Left cardiac atrium (tissue), 4 donors: ENCODE results near the gene MBNL1. TPM values are rescaled to one million over a fixed set of nuclear protein-coding genes. Genes with fewer than 3 reads are reported as not detected.

Source experiments
- ATAC-seq, 2 donors: fragments of 200-7000 bp; cut with Tn5 transposase; one replicate each; pipeline ENCODE4 v1.9.1; 2020; ENCODE audit warnings: mild to moderate bottlenecking in 2 of 2, moderate library complexity in 2 of 2
- DNase-seq: peaks from one replicate; pipeline ENCODE4 v3.0.0-alpha.2; 2020
- intact Hi-C, 2 donors: fragments of 100-400 bp; cut with DNase I; formaldehyde crosslinking; loops; one replicate each; pipeline versions ENCODE4 v1.14.1 to v1.15.1; 2022 to 2023
- long read RNA-seq: library from polyadenylated mRNA; unstranded; transcript quantifications from one replicate; pipeline ENCODE4 v2.0.0, GENCODE V29; 2021
- total RNA-seq, 2 donors: library from RNA; stranded (reverse); fragmentation: NEBNext Ultra II Directional; extraction: Animal tissue kit (Norgen Biotek cat#: 25700); gene quantifications; one replicate each; pipeline ENCODE4 v1.2.1, GENCODE V29; 2021
- donor health status: DM: no; HTN: yes; CAD: no.
- donor health status: DM: no; HTN: yes; CAD: no; lungs with severe emphysema.
- donor health status: DM: yes; HTN: yes; CAD: no.
- donor health status: Dilated cardiomyopathy.

MBNL1 gene, protein sequence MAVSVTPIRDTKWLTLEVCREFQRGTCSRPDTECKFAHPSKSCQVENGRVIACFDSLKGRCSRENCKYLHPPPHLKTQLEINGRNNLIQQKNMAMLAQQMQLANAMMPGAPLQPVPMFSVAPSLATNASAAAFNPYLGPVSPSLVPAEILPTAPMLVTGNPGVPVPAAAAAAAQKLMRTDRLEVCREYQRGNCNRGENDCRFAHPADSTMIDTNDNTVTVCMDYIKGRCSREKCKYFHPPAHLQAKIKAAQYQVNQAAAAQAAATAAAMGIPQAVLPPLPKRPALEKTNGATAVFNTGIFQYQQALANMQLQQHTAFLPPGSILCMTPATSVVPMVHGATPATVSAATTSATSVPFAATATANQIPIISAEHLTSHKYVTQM
- total RNA-seq = 100 to 1,000 TPM; 141 to 154 TPM
- long read RNA-seq, full-length matches to known transcripts = 22 of 78 reads
- long read RNA-seq, partial matches to known transcripts = 22 of 78 reads
- long read RNA-seq, other reads (novel, unspliced or antisense) = 34 of 78 reads

DNA sequence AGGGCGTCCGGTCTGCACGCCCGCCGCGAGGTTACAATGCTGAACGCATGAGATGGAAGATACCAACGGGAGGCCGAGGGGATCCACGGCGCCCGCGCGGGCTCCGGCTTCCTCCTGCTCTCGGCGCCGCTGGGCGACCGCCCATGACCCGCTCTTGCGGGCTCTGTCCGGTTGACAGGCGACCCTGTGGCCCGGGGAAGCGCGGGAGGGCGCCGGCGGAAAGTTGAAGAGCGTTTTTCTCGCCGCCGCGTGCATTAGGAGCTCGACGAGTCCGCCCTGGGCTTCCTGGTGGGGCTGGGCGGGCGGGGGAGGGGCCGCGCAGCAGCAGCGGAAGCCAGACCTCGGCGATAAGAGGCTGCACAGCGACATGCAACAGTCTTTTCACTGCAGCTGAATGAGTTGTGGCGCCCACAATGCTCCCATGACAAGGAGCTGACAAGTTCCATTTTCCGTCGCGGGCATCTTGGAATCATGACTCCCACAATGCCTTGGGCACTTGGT lies at the start of gene MBNL1:
MBNL1 (plus strand) TSS at position 375 of the 501 bp plus-strand sequence. CDS start 31,265 bp downstream, outside the sequence.
- ATAC-seq (peak; percentile 72 to 82), DNase-seq (peak; percentile 83)
- intact Hi-C loops = loop anchor here in 1 of 2 donors (5.0 to 10.0 kb wide), 2 partner anchors 34 to 136 kb away; no protein-coding TSS in a partner anchor

DNA sequence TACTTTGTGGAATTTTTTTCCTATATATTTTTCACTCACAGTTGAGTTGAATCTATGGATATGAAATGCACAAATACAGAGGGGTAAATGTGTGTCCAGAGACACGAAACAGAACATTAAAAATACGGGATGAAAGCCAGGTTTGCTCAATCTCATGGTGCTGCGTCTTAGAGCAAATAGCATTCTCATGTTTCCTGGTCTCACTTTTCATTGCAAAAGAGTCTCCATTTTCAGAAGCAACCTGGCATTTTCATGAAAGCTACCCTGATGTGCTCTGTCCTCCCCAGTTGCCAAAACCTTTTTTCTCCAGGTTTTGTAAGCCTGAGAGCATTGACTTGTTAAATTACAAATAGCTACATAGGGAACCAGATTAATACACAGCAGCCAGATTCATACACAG lies 49.5 kb upstream of the MBNL1 start:
- ATAC-seq (no peak), DNase-seq (no peak)
- intact Hi-C loops = no loop called here

DNA sequence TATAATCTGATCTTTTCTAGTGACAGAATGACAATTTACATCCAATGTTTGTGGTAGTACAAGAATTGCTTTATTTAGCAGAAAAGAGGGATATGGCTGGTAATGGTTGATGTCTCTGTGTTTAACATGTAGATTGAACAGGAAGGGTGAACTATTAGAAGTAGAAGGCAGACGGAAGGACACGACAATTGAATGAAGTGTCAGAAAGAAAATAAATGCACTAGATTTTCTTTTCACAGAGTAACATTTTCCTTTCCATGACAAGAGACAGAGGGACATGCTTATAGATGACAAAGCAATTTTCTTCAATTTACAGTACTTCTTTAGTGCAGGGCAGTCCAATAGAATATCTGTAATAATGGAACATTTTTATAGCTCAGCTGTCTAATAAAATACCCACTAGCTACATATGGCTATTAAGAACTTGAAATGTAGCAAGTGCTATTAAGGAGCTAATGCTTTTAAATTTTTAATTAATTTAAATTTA lies 48.9 kb upstream of the MBNL1 start:
- intact Hi-C loops = loop anchor here in 1 of 2 donors (10.0 kb wide), 1 partner anchor 225 kb away; no protein-coding TSS in a partner anchor
- no peak for DNase-seq

DNA sequence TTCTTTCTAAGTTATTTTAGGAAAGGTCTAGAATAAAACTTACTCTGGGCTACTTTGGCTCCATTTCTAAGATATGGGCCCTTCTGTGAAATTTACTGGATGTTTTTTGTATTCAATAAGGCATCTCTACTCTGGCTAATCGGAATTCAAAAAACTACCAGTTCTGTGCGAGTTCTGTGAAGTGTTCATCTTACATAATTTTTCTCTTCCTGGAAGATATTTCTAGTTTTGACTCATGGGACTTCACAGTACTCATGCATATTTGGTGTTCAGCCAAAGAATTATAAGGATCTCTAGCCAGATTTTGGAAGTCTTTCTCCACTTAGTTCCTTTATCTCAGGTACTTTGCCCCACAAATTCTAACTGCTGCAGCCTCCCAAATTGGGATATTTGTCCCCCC lies 46.4 kb upstream of the MBNL1 start:
- intact Hi-C loops = loop anchor here in 1 of 2 donors (10.0 kb wide), 1 partner anchor 222 kb away; no protein-coding TSS in a partner anchor
- ATAC-seq = peak; percentile 82 to 85
- no peak for DNase-seq

More for the DNA sequence above, 48.9 kb upstream of the MBNL1 start:
- ATAC-seq = no peak

DNA sequence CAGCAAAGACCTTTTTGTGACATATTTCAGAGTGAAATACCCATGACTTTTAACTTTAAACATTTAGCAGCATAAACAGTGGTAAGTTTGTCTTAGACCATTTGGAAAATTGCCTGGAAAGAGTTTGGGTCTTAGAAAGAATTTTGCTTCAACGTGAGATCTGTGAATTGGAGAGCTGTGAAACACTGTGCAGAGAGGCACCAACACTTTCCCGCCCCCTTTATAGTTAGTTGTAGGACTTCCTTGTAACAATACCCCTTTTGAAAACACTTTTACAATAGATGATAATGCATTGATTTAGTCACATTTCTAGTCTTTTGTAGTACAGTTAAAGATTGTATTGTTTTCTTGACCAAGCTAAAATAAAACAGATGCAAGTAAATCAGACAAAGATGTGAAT lies 43.5 kb upstream of the MBNL1 start:
- no peak for DNase-seq
- intact Hi-C loops = loop anchor here in 1 of 2 donors (10.0 kb wide), 1 partner anchor 220 kb away; no protein-coding TSS in a partner anchor
- no peak for ATAC-seq

- intact Hi-C loops = loop anchor here in 1 of 2 donors (10.0 kb wide), 1 partner anchor 219 kb away; no protein-coding TSS in a partner anchor
- no peak for DNase-seq
- ATAC-seq = no peak
Measured at GRCh38 chr3:152226176-152226575, 42.6 kb upstream of the MBNL1 start.

DNA sequence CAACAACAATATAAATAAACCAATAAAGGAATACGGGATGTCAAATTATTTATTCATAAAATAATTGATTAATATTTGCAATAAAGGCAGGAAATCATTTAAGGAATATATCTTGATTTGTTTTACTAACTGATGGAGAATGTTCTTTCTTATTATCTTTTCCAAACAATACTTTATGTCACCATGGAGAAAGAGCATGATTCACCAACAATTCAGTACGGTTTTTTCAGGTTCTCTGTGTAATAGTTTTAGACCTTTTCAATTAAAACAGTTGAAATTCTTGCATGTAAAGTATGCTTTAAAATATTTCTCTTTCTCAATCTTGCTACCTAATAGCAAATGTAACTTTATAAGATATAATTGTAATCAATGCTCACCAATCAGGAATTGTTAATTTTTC lies 41.7 kb upstream of the MBNL1 start:
- intact Hi-C loops = loop anchor here in 1 of 2 donors (10.0 kb wide), 1 partner anchor 218 kb away; no protein-coding TSS in a partner anchor
- ATAC-seq (no peak), DNase-seq (no peak)

GRCh38 chr3:152229692-152230091 lies 39.0 kb upstream of the MBNL1 start:
- ATAC-seq (peak; percentile 53 to 57), DNase-seq (no peak)
- intact Hi-C loops = loop anchor here (10.0 kb wide), 1 partner anchor 215 kb away; no protein-coding TSS in a partner anchor

DNA sequence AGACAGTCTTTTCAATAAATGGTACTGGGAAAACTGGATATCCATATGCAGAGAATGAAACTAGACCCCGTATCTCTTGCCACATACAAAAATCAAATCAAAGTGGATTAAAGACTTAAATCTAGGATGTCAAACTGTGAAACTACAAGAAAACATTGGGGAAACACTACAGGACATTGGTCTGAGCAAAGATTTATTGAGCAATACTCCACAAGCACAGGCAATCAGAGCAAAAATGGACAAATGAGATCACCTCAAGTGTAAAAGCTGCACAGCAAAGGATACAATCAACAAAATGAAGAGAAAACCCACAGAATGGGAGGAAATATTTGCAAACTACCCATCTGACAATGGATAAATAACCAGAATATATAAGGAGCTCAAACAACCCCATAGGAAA lies 38.4 kb upstream of the MBNL1 start:
- intact Hi-C loops = loop anchor here in 1 of 2 donors (10.0 kb wide), 1 partner anchor 214 kb away; no protein-coding TSS in a partner anchor
- DNase-seq = no peak
- no peak for ATAC-seq

DNA sequence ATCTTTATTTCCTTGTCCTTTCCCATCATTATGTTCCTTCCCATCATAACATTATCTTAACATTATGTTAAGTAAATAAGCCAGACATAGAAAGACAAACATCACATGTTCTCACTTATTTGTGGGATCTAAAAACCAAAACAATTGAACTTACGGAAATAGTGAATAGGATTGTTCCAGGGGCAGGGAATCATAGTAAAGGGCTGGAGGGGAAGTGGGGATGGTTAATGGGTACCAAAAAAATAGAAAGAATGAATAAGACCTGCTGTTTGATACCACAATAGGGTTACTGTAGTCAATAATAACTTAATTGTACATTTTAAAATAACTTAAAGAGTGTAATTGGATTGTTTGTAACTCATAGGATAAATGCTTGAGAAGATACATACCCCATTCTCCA lies 36.7 kb upstream of the MBNL1 start:
- DNase-seq = no peak
- intact Hi-C loops = loop anchor here in 1 of 2 donors (10.0 kb wide), 1 partner anchor 213 kb away; no protein-coding TSS in a partner anchor
- ATAC-seq = no peak

GRCh38 chr3:152232679-152233078 lies 36.0 kb upstream of the MBNL1 start:
- intact Hi-C loops = loop anchor here in 1 of 2 donors (10.0 kb wide), 1 partner anchor 212 kb away; no protein-coding TSS in a partner anchor
- DNase-seq (no peak), ATAC-seq (no peak)

GRCh38 chr3:152234657-152235375 lies 33.9 kb upstream of the MBNL1 start:
- intact Hi-C loops = loop anchor here in 1 of 2 donors (10.0 kb wide), 1 partner anchor 210 kb away; no protein-coding TSS in a partner anchor
- ATAC-seq = no peak
- DNase-seq = no peak

GRCh38 chr3:152235709-152236298 lies 32.9 kb upstream of the MBNL1 start:
- intact Hi-C loops = loop anchor here in 1 of 2 donors (10.0 kb wide), 1 partner anchor 209 kb away; no protein-coding TSS in a partner anchor
- no peak for ATAC-seq

GRCh38 chr3:152236716-152237115 lies 32.0 kb upstream of the MBNL1 start:
- no peak for DNase-seq
- ATAC-seq = no peak
- intact Hi-C loops = loop anchor here in 1 of 2 donors (10.0 kb wide), 1 partner anchor 208 kb away; no protein-coding TSS in a partner anchor

More at GRCh38 chr3:152235709-152236298, 32.9 kb upstream of the MBNL1 start:
- DNase-seq = no peak

DNA sequence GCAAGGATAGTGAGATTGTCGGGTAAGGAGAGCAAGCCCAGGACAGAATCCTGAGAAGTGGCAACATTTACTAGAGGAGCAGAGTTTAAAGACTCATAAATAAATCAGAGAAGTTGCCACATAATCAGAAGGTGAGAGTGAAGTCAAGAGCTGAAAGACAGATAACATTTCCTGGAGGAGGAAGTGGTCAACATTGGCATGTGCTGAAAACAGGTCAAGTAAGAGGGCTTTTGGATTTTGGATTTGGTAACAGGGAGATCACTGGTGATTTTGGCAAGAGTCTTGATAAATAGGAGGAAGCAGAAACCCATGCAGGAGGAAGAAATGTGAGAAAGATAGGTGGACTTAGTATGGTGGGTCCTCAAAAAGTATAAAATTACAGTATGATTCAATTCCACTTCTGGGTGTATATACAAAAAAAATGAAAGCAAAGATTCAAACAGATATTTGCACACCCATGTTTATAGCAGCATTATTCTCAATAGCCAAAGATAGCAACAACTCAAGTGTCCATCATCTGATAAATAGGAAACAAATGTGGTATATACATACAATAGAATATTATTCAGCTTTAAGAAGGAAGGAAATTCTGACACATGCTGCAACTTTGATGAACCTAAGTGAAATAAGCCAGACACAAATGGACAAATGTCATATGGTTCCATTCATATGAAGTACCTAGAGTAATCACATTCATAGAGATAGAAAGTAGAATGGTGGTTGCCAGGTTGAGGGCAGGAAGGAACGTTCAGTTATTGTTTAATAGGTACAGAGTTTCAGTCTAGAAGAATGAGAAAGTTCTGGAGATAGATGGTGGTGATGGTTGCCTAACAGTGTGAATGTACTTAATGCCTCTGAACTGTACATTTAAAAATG lies 27.3 kb upstream of the MBNL1 start:
- intact Hi-C loops = no loop called here
- ATAC-seq = no peak
- DNase-seq = no peak

DNA sequence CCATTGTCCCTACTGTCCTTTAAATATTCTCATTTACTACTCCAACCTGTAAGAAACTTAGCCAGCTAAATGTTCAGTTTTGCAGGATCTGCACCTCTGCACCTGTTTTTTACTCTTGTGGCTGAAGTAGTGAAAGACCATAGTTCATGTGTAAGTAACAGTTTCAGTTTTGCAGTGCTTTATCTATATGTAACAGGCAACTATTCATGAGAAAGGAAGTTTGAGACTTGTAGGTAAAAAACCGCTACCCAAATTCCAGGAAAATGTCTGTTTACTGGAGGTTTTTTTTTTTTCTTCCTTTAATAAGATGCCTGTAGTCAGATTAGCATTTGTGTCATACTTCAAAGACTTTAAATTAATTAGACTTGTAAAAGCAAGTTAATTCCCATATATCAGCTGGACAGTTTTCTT lies 25.4 kb upstream of the MBNL1 start:
- intact Hi-C loops = no loop called here
- DNase-seq (no peak), ATAC-seq (peak in 1 of 2 donors; percentile 19)
